ENCODE results near the gene SLC7A6. TPM values are rescaled to one million over a fixed set of nuclear protein-coding genes. Genes with fewer than 3 reads are reported as not detected.

SLC7A6 gene
- total RNA-seq, 6 experiments from 2014 or later = 46.1 to 56.6 (median 50.8) TPM

GRCh38 chr16:68299571-68300453 is 35.5 kb downstream of the SLC7A6 start:
- DNase-seq = no peak
- TF ChIP-seq CTCF (IDR thresholded peaks at IDR 0.05) = no peak
- H3K4me1 Mint-ChIP-seq (ENCODE audit: low read depth) = peaks cover 48% of the 10 kb centered on the region
- peak overlapping the region; percentile 43 for H3K4me3 Mint-ChIP-seq
- H3K27me3 Mint-ChIP-seq (ENCODE audit: insufficient read depth) = no peaks in the 10 kb centered on the region
- peak overlapping the region; percentile 81 for H3K27ac Mint-ChIP-seq
- H3K36me3 Mint-ChIP-seq (ENCODE audit: low read depth) = peaks cover 37% of the 10 kb centered on the region
- no peaks in the 10 kb centered on the region for H3K9me3 Mint-ChIP-seq

GRCh38 chr16:68300734-68301459 is 36.6 kb downstream of the SLC7A6 start:
- no peak overlapping the region for H3K4me3 Mint-ChIP-seq

GRCh38 chr16:68306633-68307032 is 42.3 kb downstream of the SLC7A6 start:
- Mint-ChIP-seq H3K27me3 (ENCODE audit: insufficient read depth) (peaks cover 3% of the 10 kb centered on the region; the same call in 1 of the 2 replicates), H3K36me3 (ENCODE audit: low read depth) (peaks cover 23% of the 10 kb centered on the region), H3K4me3 (no peak overlapping the region), H3K27ac (no peak overlapping the region), H3K9me3 (no peaks in the 10 kb centered on the region), H3K4me1 (ENCODE audit: low read depth) (peaks cover 17% of the 10 kb centered on the region)
- DNase-seq = no peak
- TF ChIP-seq CTCF (IDR thresholded peaks at IDR 0.05) = no peak

More at GRCh38 chr16:68300734-68301459, 36.6 kb downstream of the SLC7A6 start:
- H3K9me3 Mint-ChIP-seq = no peaks in the 10 kb centered on the region
- H3K27ac Mint-ChIP-seq = peak overlapping the region; percentile 60
- TF ChIP-seq CTCF (IDR thresholded peaks at IDR 0.05) = no peak
- H3K27me3 Mint-ChIP-seq (ENCODE audit: insufficient read depth) = no peaks in the 10 kb centered on the region
- peaks cover 48% of the 10 kb centered on the region for H3K4me1 Mint-ChIP-seq (ENCODE audit: low read depth)
- peaks cover 37% of the 10 kb centered on the region for H3K36me3 Mint-ChIP-seq (ENCODE audit: low read depth)
- no peak for DNase-seq

- peaks cover 20% of the 10 kb centered on the region for H3K36me3 Mint-ChIP-seq (ENCODE audit: low read depth)
- peaks cover 25% of the 10 kb centered on the region for H3K4me1 Mint-ChIP-seq (ENCODE audit: low read depth)
- H3K27ac Mint-ChIP-seq = peak overlapping the region; percentile 92
- H3K9me3 Mint-ChIP-seq = no peaks in the 10 kb centered on the region
- no peak for TF ChIP-seq CTCF (IDR thresholded peaks at IDR 0.05)
- no peak for DNase-seq
- peaks cover 3% of the 10 kb centered on the region; the same call in 1 of the 2 replicates for H3K27me3 Mint-ChIP-seq (ENCODE audit: insufficient read depth)
- peak overlapping the region; percentile 88 for H3K4me3 Mint-ChIP-seq
These were observed 45.5 kb downstream of the SLC7A6 start for GRCh38 chr16:68309799-68310198.

- H3K36me3 Mint-ChIP-seq (ENCODE audit: low read depth) = peaks cover 20% of the 10 kb centered on the region
- H3K27ac Mint-ChIP-seq = peak overlapping the region; percentile 92
- H3K9me3 Mint-ChIP-seq = no peaks in the 10 kb centered on the region
- DNase-seq = no peak
- H3K4me1 Mint-ChIP-seq (ENCODE audit: low read depth) = peaks cover 25% of the 10 kb centered on the region
- H3K27me3 Mint-ChIP-seq (ENCODE audit: insufficient read depth) = peaks cover 3% of the 10 kb centered on the region
- H3K4me3 Mint-ChIP-seq = peak overlapping the region; percentile 88
- no peak for TF ChIP-seq CTCF (IDR thresholded peaks at IDR 0.05)
These were observed 46.1 kb downstream of the SLC7A6 start for GRCh38 chr16:68310437-68310773.

Measured in HFFc6 (cell line).